DOHH2 (cell line): Measurements from ENCODE around the gene HAPSTR1.

Experiments
- H3F3A ChIP-seq: fragments of 200-600 bp; sonication (generic), shearing (Covaris generic); 2 replicates; pipeline ENCODE4 v1.6.0; 2016; ENCODE audit warnings: antibody characterized with exemption, mild to moderate bottlenecking; ENCODE audit not compliant: control insufficient read depth, insufficient read depth
- H3K27ac ChIP-seq: fragments of 200-600 bp; sonication (generic); 2 replicates; pipeline ENCODE4 v1.5.1; 2014; ENCODE audit warnings: low read depth, mild to moderate bottlenecking, low read length, moderate library complexity
- H3K27me3 ChIP-seq: fragments of 200-600 bp; sonication (generic); 2 replicates; pipeline ENCODE4 v1.6.1; 2014; ENCODE audit warnings: mild to moderate bottlenecking, low read length, mixed read lengths; ENCODE audit not compliant: control insufficient read depth
- H3K36me3 ChIP-seq: fragments of 200-600 bp; sonication (generic); 2 replicates; pipeline ENCODE4 v1.6.1; 2014; ENCODE audit warnings: mild to moderate bottlenecking, low read length, moderate library complexity, mixed read lengths; ENCODE audit not compliant: control insufficient read depth
- H3K4me1 ChIP-seq: fragments of 200-600 bp; sonication (generic); 2 replicates; pipeline ENCODE4 v1.6.1; 2014; ENCODE audit warnings: mild to moderate bottlenecking, low read length, mixed read lengths; ENCODE audit not compliant: control insufficient read depth
- H3K4me2 ChIP-seq: fragments of 200-600 bp; sonication (generic); 2 replicates; pipeline ENCODE4 v1.6.0; 2014; ENCODE audit warnings: mild to moderate bottlenecking, low read length, moderate library complexity
- H3K4me3 ChIP-seq: fragments of 200-600 bp; sonication (generic); 2 replicates; pipeline ENCODE4 v1.5.1; 2014; ENCODE audit warnings: mild to moderate bottlenecking, low read length, mixed read lengths
- H3K79me2 ChIP-seq: fragments of 200-600 bp; sonication (generic); 2 replicates; pipeline ENCODE4 v1.6.1; 2014; ENCODE audit warnings: mild to moderate bottlenecking, low read length, mixed read lengths; ENCODE audit not compliant: control insufficient read depth
- H3K9me2 ChIP-seq: fragments of 200-600 bp; sonication (generic); replicated peaks from 2 replicates; pipeline ENCODE4 v1.6.1; 2014; ENCODE audit warnings: mild to moderate bottlenecking, low read length, mixed read lengths; ENCODE audit not compliant: control insufficient read depth
- H3K9me3 ChIP-seq: fragments of 200-600 bp; sonication (generic); 2 replicates; pipeline ENCODE4 v1.6.1; 2014; ENCODE audit warnings: antibody characterized with exemption, low read length, mixed read lengths; ENCODE audit not compliant: control insufficient read depth, insufficient read depth
- H4K20me1 ChIP-seq: fragments of 200-600 bp; sonication (generic); 2 replicates; pipeline ENCODE4 v1.6.0; 2014; ENCODE audit warnings: low read depth, mild to moderate bottlenecking, antibody characterized with exemption, low read length, moderate library complexity; ENCODE audit not compliant: control insufficient read depth, insufficient read depth
- CTCF ChIP-seq: fragments of 200-600 bp; sonication (generic); IDR thresholded peaks from one replicate; pipeline ENCODE4 v1.5.1; 2014; ENCODE audit warnings: antibody characterized with exemption, mild to moderate bottlenecking, low read depth, low read length; ENCODE audit not compliant: poor library complexity, severe bottlenecking
- EZH2phosphoT487 ChIP-seq: fragments of 200-600 bp; sonication (generic); IDR thresholded peaks from 2 replicates; pipeline ENCODE4 v1.6.1; 2017; ENCODE audit warnings: borderline replicate concordance, mild to moderate bottlenecking, antibody characterized with exemption, low read length, moderate library complexity, mixed read lengths

Gene HAPSTR1

GRCh38 chr16:9102943-9103342 lies 11.5 kb downstream of the HAPSTR1 start:
- Histone ChIP-seq H3K27ac (no peak overlapping the region), H3K4me1 (peaks cover 43% of the 10 kb centered on the region), H3K9me2 (no peaks in the 10 kb centered on the region), H4K20me1 (peaks cover 61% of the 10 kb centered on the region), H3K4me3 (no peak overlapping the region), H3K36me3 (peaks cover 99% of the 10 kb centered on the region), H3K27me3 (no peaks in the 10 kb centered on the region), H3F3A (0 out of 2 replicates have a peak, but pooled peaks cover 2% of the 10 kb centered on the region), H3K9me3 (no peaks in the 10 kb centered on the region), H3K79me2 (peaks cover 100% of the 10 kb centered on the region), H3K4me2 (no peak overlapping the region)
- TF ChIP-seq EZH2phosphoT487 (no peak), CTCF (no peak)

- H3K4me1 ChIP-seq: peaks cover 37% of the 10 kb centered on the region
- H3K4me2 ChIP-seq: no peak overlapping the region
Measured at GRCh38 chr16:9103546-9103945, 12.1 kb downstream of the HAPSTR1 start.

GRCh38 chr16:9105189-9105588 lies 13.7 kb downstream of the HAPSTR1 start:
- Histone ChIP-seq H3K27ac (no peak overlapping the region), H3K4me2 (no peak overlapping the region), H3K9me2 (no peaks in the 10 kb centered on the region), H3K9me3 (no peaks in the 10 kb centered on the region), H3F3A (no peaks in the 10 kb centered on the region), H3K4me1 (peaks cover 24% of the 10 kb centered on the region), H3K27me3 (no peaks in the 10 kb centered on the region), H3K36me3 (peaks cover 99% of the 10 kb centered on the region), H3K4me3 (no peak overlapping the region), H4K20me1 (peaks cover 50% of the 10 kb centered on the region), H3K79me2 (peaks cover 100% of the 10 kb centered on the region)
- TF ChIP-seq CTCF (no peak), EZH2phosphoT487 (no peak)

More at GRCh38 chr16:9103546-9103945, 12.1 kb downstream of the HAPSTR1 start:
- H3K9me3 ChIP-seq: no peaks in the 10 kb centered on the region
- no peak overlapping the region for H3K4me3 ChIP-seq
- H3K9me2 ChIP-seq: no peaks in the 10 kb centered on the region
- peaks cover 99% of the 10 kb centered on the region for H3K36me3 ChIP-seq
- H3F3A ChIP-seq: 0 out of 2 replicates have a peak, but pooled peaks cover 2% of the 10 kb centered on the region
- peaks cover 100% of the 10 kb centered on the region for H3K79me2 ChIP-seq
- H3K27me3 ChIP-seq: no peaks in the 10 kb centered on the region
- no peak for TF ChIP-seq EZH2phosphoT487
- no peak for TF ChIP-seq CTCF
- no peak overlapping the region for H3K27ac ChIP-seq
- peaks cover 59% of the 10 kb centered on the region for H4K20me1 ChIP-seq
